ENCODE results near the gene MBNL1.

Gene MBNL1

GRCh38 chr3:152474585-152474984 is 205.9 kb downstream of the MBNL1 start:
- FAIRE-seq: no peak
- DNase-seq (ENCODE audit: insufficient read length, low spot score): no peak
- TF ChIP-seq, protein P1, sequence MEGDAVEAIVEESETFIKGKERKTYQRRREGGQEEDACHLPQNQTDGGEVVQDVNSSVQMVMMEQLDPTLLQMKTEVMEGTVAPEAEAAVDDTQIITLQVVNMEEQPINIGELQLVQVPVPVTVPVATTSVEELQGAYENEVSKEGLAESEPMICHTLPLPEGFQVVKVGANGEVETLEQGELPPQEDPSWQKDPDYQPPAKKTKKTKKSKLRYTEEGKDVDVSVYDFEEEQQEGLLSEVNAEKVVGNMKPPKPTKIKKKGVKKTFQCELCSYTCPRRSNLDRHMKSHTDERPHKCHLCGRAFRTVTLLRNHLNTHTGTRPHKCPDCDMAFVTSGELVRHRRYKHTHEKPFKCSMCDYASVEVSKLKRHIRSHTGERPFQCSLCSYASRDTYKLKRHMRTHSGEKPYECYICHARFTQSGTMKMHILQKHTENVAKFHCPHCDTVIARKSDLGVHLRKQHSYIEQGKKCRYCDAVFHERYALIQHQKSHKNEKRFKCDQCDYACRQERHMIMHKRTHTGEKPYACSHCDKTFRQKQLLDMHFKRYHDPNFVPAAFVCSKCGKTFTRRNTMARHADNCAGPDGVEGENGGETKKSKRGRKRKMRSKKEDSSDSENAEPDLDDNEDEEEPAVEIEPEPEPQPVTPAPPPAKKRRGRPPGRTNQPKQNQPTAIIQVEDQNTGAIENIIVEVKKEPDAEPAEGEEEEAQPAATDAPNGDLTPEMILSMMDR (IDR thresholded peaks at IDR 0.05; ENCODE audit: insufficient read depth, missing control alignments): peak; percentile 68

GRCh38 chr3:152477422-152477821 is 208.7 kb downstream of the MBNL1 start:
- TF ChIP-seq, protein P1 (IDR thresholded peaks at IDR 0.05; ENCODE audit: insufficient read depth, missing control alignments): no peak
- no peak for FAIRE-seq

GRCh38 chr3:152480282-152480953 is 211.7 kb downstream of the MBNL1 start:
- TF ChIP-seq, protein P1 (IDR thresholded peaks at IDR 0.05; ENCODE audit: insufficient read depth, missing control alignments): no peak
- DNase-seq (ENCODE audit: insufficient read length, low spot score): no peak
- FAIRE-seq: no peak

More at GRCh38 chr3:152477422-152477821, 208.7 kb downstream of the MBNL1 start:
- DNase-seq (ENCODE audit: insufficient read length, low spot score): no peak

DNA sequence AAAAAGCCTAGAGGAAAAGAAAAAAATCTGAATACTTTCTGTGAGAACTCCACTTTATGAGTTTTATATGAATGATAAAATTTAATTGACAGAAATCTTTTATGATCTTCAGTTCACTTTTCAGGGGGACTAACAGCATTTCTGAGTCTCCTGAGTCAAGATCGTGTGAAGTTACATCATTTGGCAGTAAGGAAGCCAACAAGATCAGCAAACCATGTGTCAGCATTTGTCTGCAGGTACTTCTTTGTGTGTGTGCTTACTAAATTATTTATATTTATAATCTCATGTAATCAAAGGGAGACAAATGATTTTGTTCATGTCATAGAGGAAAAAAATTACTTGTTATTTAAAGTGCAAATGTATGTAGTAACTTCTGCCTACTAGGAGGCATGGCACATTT is 217.6 kb downstream of the MBNL1 start:
- DNase-seq (ENCODE audit: insufficient read length, low spot score): no peak
- TF ChIP-seq, protein P1 (IDR thresholded peaks at IDR 0.05; ENCODE audit: insufficient read depth, missing control alignments): no peak
- no peak for FAIRE-seq

DNA sequence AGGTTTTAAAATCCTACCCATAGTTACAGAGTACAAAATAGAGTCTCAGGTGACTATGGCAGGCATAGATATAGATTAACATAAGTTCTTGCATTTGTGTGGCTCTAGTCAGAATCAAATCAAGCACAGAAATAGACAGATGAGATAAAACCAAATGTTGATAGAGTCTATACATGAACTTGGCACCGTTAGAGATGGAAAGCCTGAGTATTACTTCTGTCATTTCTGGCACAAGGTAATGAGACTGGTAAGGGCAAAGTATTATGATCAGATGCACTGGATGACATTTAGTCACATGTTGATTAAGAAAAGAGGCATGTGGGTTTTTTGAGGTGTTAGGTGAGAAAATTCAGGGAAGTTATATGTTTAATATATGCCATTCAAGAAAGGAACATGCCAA is 219.7 kb downstream of the MBNL1 start:
- DNase-seq (ENCODE audit: insufficient read length, low spot score) (no peak), FAIRE-seq (no peak)
- TF ChIP-seq, protein P1 (IDR thresholded peaks at IDR 0.05; ENCODE audit: insufficient read depth, missing control alignments): no peak

- DNase-seq (ENCODE audit: insufficient read length, low spot score): no peak
- no peak for FAIRE-seq
- TF ChIP-seq, protein P1 (IDR thresholded peaks at IDR 0.05; ENCODE audit: insufficient read depth, missing control alignments): no peak
Measured at GRCh38 chr3:152491922-152492321, 223.2 kb downstream of the MBNL1 start.

GRCh38 chr3:152496286-152496685 is 227.6 kb downstream of the MBNL1 start:
- no peak for FAIRE-seq

More at GRCh38 chr3:152496286-152496685, 227.6 kb downstream of the MBNL1 start:
- DNase-seq (ENCODE audit: insufficient read length, low spot score): no peak
- TF ChIP-seq, protein P1 (IDR thresholded peaks at IDR 0.05; ENCODE audit: insufficient read depth, missing control alignments): no peak
